GM12878 (cell line): ENCODE results near the gene TRMT1. TPM values are rescaled to one million over a fixed set of nuclear protein-coding genes. Genes with fewer than 3 reads are reported as not detected.

Source experiments
- ATAC-seq: fragments of 200-7000 bp; cut with Tn5 transposase; 3 replicates; pipeline ENCODE4 v1.9.1; 2020; ENCODE audit warnings: mild to moderate bottlenecking, moderate library complexity
- BruUV-seq: library from RNA; stranded (reverse); fragments of 400-500 nt; replicated peaks from 2 replicates; lab custom pipeline; 2021; lab: Mats Ljungman, UMichigan
- CTCF ChIA-PET: fragments of 300-600 bp; sonication (Branson Sonifier 250); formaldehyde crosslinking; extraction: SDS; loops from one replicate; lab custom pipeline; 2021; ENCODE audit warnings: inconsistent platforms; lab: Yijun Ruan, JAX
- POLR2A ChIA-PET: fragments of 350-600 bp; formaldehyde crosslinking; extraction: SDS; loops from one replicate; lab custom pipeline; 2021; ENCODE audit warnings: inconsistent platforms; lab: Charles Lee
- RAD21 ChIA-PET: fragments of 300-600 bp; sonication (Branson Sonifier 250); formaldehyde crosslinking; loops from one replicate; lab custom pipeline; 2023; ENCODE audit warnings: antibody characterized with exemption; ENCODE audit not compliant: unreplicated experiment; lab: Charles Lee
- SMC1A ChIA-PET: fragments of 300-600 bp; sonication (Branson Sonifier 250); formaldehyde crosslinking; loops from one replicate; lab custom pipeline; 2023; ENCODE audit not compliant: unreplicated experiment, uncharacterized antibody; lab: Charles Lee
- DNase-seq: peaks from one replicate; pipeline ENCODE4 v3.0.0-alpha.2; 2011; ENCODE audit warnings: low read depth, low spot score
- FAIRE-seq: peaks from 3 replicates; lab custom pipeline; 2011; peaks lifted over from hg19 to GRCh38; lab: Jason Lieb, UNC
- H2AFZ ChIP-seq: 2 replicates; pipeline ENCODE4 v1.6.0; 2011; ENCODE audit warnings: low read depth, low read length, control low read depth; ENCODE audit not compliant: control insufficient read depth
- H3K27ac ChIP-seq: 2 replicates; pipeline ENCODE4 v1.5.1; 2011; ENCODE audit warnings: control low read depth; ENCODE audit not compliant: control insufficient read depth, insufficient read depth
- H3K27me3 ChIP-seq, 2 experiments: replicated peaks in 1 of 2; 2 replicates each; pipeline versions ENCODE4 v1.6.0 to v1.6.1; 2011; ENCODE audit warnings: low read length in 1 of 2; ENCODE audit not compliant: control insufficient read depth in 2 of 2, insufficient read depth in 2 of 2
- H3K36me3 ChIP-seq, 2 experiments: 2 replicates each; pipeline ENCODE4 v1.5.1; 2011; ENCODE audit warnings: low read length in 1 of 2; ENCODE audit not compliant: control insufficient read depth in 2 of 2, insufficient read depth in 2 of 2
- H3K4me1 ChIP-seq: 2 replicates; pipeline ENCODE4 v1.6.1; 2011; ENCODE audit warnings: mild to moderate bottlenecking, low read length, moderate library complexity, mixed read lengths; ENCODE audit not compliant: control insufficient read depth, insufficient read depth
- H3K4me2 ChIP-seq: 2 replicates; pipeline ENCODE4 v1.6.0; 2011; ENCODE audit warnings: control low read depth; ENCODE audit not compliant: control insufficient read depth, insufficient read depth
- H3K4me3 ChIP-seq: fragments of 200-600 bp; sonication (generic); 2 replicates; pipeline ENCODE4 v1.5.1; 2016
- H3K79me2 ChIP-seq: 2 replicates; pipeline ENCODE4 v1.6.0; 2011; ENCODE audit warnings: low read length; ENCODE audit not compliant: control insufficient read depth, insufficient read depth
- H3K9ac ChIP-seq: 2 replicates; pipeline ENCODE4 v1.8.0; 2011; ENCODE audit warnings: low read length, control low read depth, mixed read lengths; ENCODE audit not compliant: control insufficient read depth, insufficient read depth
- H3K9me3 ChIP-seq: replicated peaks from 3 replicates; pipeline ENCODE4 v1.5.1; 2011; ENCODE audit warnings: mild to moderate bottlenecking, low read length; ENCODE audit not compliant: control insufficient read depth, insufficient read depth
- H4K20me1 ChIP-seq: 2 replicates; pipeline ENCODE4 v1.6.0; 2011; ENCODE audit not compliant: control insufficient read depth, insufficient read depth
- NFYB ChIP-seq: IDR thresholded peaks from 2 replicates; pipeline ENCODE4 v1.6.1; 2011; ENCODE audit warnings: low read depth, mild to moderate bottlenecking, low read length, improper control_type of control experiment, moderate library complexity; ENCODE audit not compliant: insufficient read depth
- RBBP5 ChIP-seq: fragments of 200-600 bp; sonication (generic); conservative IDR thresholded peaks from 2 replicates; pipeline ENCODE4 v1.6.1; 2016
- RFX5 ChIP-seq: IDR thresholded peaks from 2 replicates; pipeline ENCODE4 v1.6.1; 2011; ENCODE audit warnings: low read depth, low read length, improper control_type of control experiment
- WGBS: methylation state at CpG from one replicate; pipeline ENCODE4 v1.1.6; 2016; ENCODE audit warnings: low lambda C conversion rate; ENCODE audit not compliant: insufficient replicate concordance, insufficient coverage; ENCODE audit errors: missing lambda C conversion rate; 5-methylcytosine and 5-hydroxymethylcytosine counted together
- in situ Hi-C: fragments of 300-500 bp; cut with MboI; formaldehyde crosslinking; loops from 9 replicates; pipeline ENCODE4 v1.14.3; 2018; ENCODE audit warnings: mixed read lengths
- intact Hi-C: fragments of 100-400 bp; cut with micrococcal nuclease; formaldehyde crosslinking; loops from one replicate; pipeline ENCODE4 v1.14.2; 2022; ENCODE audit not compliant: unreplicated experiment
- polyA plus RNA-seq, 11 experiments: library from polyadenylated mRNA; depleted of rRNA in 4 of 11; unstranded in 6 of 11; stranded (reverse) in 5 of 11; fragments of >200 nt; fragmentation: Nextera tagmentation in 4 of 11; fragmentation: Illumina TruSeq in 1 of 11; extraction: Ambion mirVana in 4 of 11; extraction: Trizol in 1 of 11; gene quantifications; 1 replicate in 1 of 11; 2 replicates in 10 of 11; pipeline versions ENCODE4 v1.2.1 to v1.2.3, GENCODE V29; 2011 to 2016; ENCODE audit warnings: inconsistent platforms in 2 of 11, missing spikeins in 2 of 11, low read depth in 1 of 11
- total RNA-seq, 4 experiments: library from RNA; depleted of rRNA in 3 of 4; stranded (reverse); fragments of >200 nt in 3 of 4; fragmentation: Illumina TruSeq in 1 of 4; extraction: Trizol in 1 of 4; gene quantifications; 2 replicates each; pipeline versions ENCODE4 v1.2.1 to v1.2.3, GENCODE V29; 2013 to 2021
- TF ChIP-seq, protein P1 (sequence below), 3 experiments: IDR thresholded peaks in 2 of 3; conservative IDR thresholded peaks in 1 of 3; 2 replicates each; pipeline ENCODE4 v1.5.1; 2011; ENCODE audit warnings: low read depth in 3 of 3, low read length in 3 of 3, mild to moderate bottlenecking in 3 of 3, control low read depth in 2 of 3, moderate library complexity in 2 of 3, inconsistent platforms in 1 of 3, mixed read lengths in 1 of 3; ENCODE audit not compliant: control insufficient read depth in 2 of 3, insufficient read depth in 1 of 3; ENCODE audit errors: extremely low read depth in 1 of 3

TRMT1 gene
- total and polyA plus RNA-seq, 10 of the 15 experiments (the other 5 are each of a cell fraction or from before 2014, with no cell fraction given): 3.4 to 68.8 (median 34.8) TPM

DNA sequence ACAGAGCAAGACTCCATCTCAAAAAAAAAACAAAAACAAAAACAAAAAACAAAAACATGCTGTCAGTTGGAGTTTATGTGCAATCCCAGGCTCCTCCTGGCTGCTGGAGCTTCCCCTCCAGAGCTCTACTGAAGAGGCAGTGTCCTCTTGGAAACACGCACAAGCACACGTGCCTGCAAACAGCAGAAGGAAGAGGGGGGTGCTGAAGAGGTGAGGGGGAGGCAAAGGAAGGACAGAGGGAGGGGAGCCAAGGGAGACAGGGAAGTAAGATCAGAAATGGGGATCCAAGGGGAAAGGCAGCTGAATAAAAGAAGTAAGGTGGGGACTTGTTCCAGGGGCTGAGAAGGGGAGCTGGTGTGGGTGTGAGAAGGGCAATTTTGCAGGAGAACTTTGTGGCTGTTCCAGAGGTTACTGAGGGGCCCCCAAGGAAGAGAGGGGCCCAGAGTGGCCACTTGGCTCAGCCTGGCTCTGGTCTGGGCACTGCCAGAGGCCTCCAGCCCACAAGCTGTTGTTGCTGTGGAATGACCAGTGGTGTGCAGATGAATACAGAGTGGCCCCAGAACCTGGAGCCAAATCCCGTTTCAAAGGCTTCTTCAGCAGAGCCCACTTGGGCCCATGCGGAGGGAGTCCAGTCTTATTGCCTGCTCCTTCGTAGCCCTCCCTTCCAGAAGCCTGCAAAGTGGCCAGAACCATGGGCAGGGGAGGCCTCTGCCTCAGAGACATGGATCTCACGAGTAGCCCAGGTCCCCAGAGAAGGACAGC, 48.3 kb downstream of the TRMT1 start:
- no peak overlapping the region for H3K4me3 ChIP-seq
- no peaks in the 10 kb centered on the region for H3K36me3 ChIP-seq
- no peak overlapping the region for H2AFZ ChIP-seq
- ATAC-seq: no peak
- H3K9ac ChIP-seq: no peak overlapping the region
- DNase-seq: no peak
- no peaks in the 10 kb centered on the region for H3K9me3 ChIP-seq
- CTCF ChIA-PET: interaction anchor here (0.6 to 1.9 kb wide), 3 partner anchors 12 to 103 kb away, joined by 3 to 5 read pairs (median 3); no protein-coding TSS in a partner anchor
- no peaks in the 10 kb centered on the region for H4K20me1 ChIP-seq
- RAD21 ChIA-PET: interaction anchor here (0.8 kb wide), 1 partner anchor 91 kb away, joined by 3 read pairs; no protein-coding TSS in a partner anchor
- TF ChIP-seq RFX5: no peak
- no peak for TF ChIP-seq NFYB
- TF ChIP-seq, protein P1, sequence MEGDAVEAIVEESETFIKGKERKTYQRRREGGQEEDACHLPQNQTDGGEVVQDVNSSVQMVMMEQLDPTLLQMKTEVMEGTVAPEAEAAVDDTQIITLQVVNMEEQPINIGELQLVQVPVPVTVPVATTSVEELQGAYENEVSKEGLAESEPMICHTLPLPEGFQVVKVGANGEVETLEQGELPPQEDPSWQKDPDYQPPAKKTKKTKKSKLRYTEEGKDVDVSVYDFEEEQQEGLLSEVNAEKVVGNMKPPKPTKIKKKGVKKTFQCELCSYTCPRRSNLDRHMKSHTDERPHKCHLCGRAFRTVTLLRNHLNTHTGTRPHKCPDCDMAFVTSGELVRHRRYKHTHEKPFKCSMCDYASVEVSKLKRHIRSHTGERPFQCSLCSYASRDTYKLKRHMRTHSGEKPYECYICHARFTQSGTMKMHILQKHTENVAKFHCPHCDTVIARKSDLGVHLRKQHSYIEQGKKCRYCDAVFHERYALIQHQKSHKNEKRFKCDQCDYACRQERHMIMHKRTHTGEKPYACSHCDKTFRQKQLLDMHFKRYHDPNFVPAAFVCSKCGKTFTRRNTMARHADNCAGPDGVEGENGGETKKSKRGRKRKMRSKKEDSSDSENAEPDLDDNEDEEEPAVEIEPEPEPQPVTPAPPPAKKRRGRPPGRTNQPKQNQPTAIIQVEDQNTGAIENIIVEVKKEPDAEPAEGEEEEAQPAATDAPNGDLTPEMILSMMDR (IDR thresholded peaks at IDR 0.05 in 2 of 3, conservative IDR thresholded peaks at IDR 0.05 in 1 of 3; ENCODE audit: control insufficient read depth in 2 of 3, extremely low read depth in 1 of 3, insufficient read depth in 1 of 3, low read depth in 3 of 3, low read length in 3 of 3): no peak
- TF ChIP-seq RBBP5: no peak
- no peak overlapping the region for H3K4me2 ChIP-seq
- intact Hi-C loops (no loop called here), in situ Hi-C loops (no loop called here)
- no peak overlapping the region for H3K27ac ChIP-seq
- WGBS: 8% methylated on average over 6 of the region's 6 CpGs
- no peaks in the 10 kb centered on the region; a peak in 3 of 4 replicates for H3K27me3 ChIP-seq
- SMC1A ChIA-PET: no interaction called here
- H3K79me2 ChIP-seq: no peaks in the 10 kb centered on the region
- POLR2A ChIA-PET: no interaction called here
- H3K4me1 ChIP-seq: no peaks in the 10 kb centered on the region
- no TSS peak for BruUV-seq
- no peak for FAIRE-seq
